Endothelial cell (in vitro differentiated cells): ENCODE results near the gene TMEM79. TPM values are rescaled to one million over a fixed set of nuclear protein-coding genes. Genes with fewer than 3 reads are reported as not detected.

Source experiments
- DNase-seq: peaks from one replicate; pipeline ENCODE4 v3.0.0; 2021; ENCODE audit warnings: low spot score
- H3K27ac Mint-ChIP-seq: one replicate; pipeline ENCODE4 v1.8.0; 2021; ENCODE audit warnings: mixed read lengths, inconsistent platforms; ENCODE audit not compliant: unreplicated experiment
- H3K27me3 Mint-ChIP-seq: one replicate; pipeline ENCODE4 v1.8.0; 2021; ENCODE audit warnings: mild to moderate bottlenecking, moderate library complexity, mixed read lengths, inconsistent platforms; ENCODE audit not compliant: unreplicated experiment
- H3K36me3 Mint-ChIP-seq: one replicate; pipeline ENCODE4 v1.8.0; 2021; ENCODE audit warnings: mild to moderate bottlenecking, low read depth, mixed read lengths, inconsistent platforms; ENCODE audit not compliant: unreplicated experiment
- H3K4me1 Mint-ChIP-seq: one replicate; pipeline ENCODE4 v1.8.0; 2021; ENCODE audit warnings: mild to moderate bottlenecking, mixed read lengths, inconsistent platforms; ENCODE audit not compliant: unreplicated experiment
- H3K4me3 Mint-ChIP-seq: one replicate; pipeline ENCODE4 v1.8.0; 2021; ENCODE audit warnings: mild to moderate bottlenecking, mixed read lengths, inconsistent platforms; ENCODE audit not compliant: unreplicated experiment
- H3K9me3 Mint-ChIP-seq: one replicate; pipeline ENCODE4 v1.8.0; 2021; ENCODE audit warnings: mixed read lengths, inconsistent platforms; ENCODE audit not compliant: unreplicated experiment
- total RNA-seq: library from RNA; stranded (reverse); fragmentation: NEBNext Ultra II Directional; extraction: Animal tissue kit (Norgen Biotek cat#: 25700); gene quantifications from one replicate; pipeline ENCODE4 v1.2.1, GENCODE V29; 2021; ENCODE audit not compliant: unreplicated experiment
- TF ChIP-seq, protein P1 (sequence below): fragments of 200-600 bp; sonication (generic); IDR thresholded peaks from one replicate; pipeline ENCODE4 v1.5.0; 2021; ENCODE audit warnings: antibody characterized with exemption; ENCODE audit not compliant: unreplicated experiment

Gene TMEM79
- total RNA-seq, 1 donor from 2014 or later = 2.9 TPM

DNA sequence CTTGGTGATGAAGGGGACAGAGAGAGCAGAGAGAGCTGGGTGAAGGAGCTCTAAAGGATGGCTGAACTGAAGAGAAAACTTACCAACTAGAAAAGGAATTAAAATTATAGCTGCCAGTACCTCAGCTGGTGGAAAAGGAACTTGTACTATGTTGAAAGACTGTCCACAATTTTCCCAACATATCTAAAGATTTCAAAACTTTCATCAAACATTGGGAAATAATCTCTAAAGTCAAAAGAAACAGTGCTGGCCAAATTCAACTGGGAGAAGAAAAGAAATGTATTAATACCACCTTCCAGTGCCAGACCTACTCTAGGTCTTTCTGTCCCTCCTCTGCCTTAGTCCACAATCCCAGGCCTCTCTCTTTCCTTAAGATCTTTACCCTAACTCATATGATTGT lies 7.6 kb upstream of the TMEM79 start:
- Mint-ChIP-seq H3K27ac (no peak overlapping the region), H3K27me3 (peaks cover 1% of the 10 kb centered on the region), H3K36me3 (peaks cover 51% of the 10 kb centered on the region), H3K9me3 (no peaks in the 10 kb centered on the region), H3K4me1 (peaks cover 6% of the 10 kb centered on the region), H3K4me3 (peak overlapping the region; percentile 42)
- TF ChIP-seq, protein P1, sequence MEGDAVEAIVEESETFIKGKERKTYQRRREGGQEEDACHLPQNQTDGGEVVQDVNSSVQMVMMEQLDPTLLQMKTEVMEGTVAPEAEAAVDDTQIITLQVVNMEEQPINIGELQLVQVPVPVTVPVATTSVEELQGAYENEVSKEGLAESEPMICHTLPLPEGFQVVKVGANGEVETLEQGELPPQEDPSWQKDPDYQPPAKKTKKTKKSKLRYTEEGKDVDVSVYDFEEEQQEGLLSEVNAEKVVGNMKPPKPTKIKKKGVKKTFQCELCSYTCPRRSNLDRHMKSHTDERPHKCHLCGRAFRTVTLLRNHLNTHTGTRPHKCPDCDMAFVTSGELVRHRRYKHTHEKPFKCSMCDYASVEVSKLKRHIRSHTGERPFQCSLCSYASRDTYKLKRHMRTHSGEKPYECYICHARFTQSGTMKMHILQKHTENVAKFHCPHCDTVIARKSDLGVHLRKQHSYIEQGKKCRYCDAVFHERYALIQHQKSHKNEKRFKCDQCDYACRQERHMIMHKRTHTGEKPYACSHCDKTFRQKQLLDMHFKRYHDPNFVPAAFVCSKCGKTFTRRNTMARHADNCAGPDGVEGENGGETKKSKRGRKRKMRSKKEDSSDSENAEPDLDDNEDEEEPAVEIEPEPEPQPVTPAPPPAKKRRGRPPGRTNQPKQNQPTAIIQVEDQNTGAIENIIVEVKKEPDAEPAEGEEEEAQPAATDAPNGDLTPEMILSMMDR = no peak
- DNase-seq = no peak

DNA sequence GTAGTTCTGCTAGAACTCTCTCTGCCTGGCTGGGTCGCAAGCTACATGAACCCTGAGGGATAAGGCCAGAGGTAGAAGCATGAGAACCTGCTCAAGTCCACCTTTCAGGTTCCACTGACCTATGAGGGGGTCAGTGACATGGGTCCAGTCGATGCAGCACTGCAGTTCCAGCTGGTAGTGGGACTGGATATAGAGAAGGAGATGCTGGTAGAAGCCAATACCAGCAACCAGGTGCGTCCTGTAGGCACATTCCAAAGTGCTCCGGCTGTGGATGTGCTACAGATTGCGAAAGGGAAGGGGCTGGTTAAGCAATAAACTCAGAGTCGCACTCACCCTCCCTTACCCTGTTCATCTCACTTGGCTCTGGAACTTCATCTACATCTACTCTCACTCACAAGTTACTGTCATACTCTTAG lies 7.2 kb upstream of the TMEM79 start:
- Mint-ChIP-seq H3K27me3 (peaks cover 1% of the 10 kb centered on the region), H3K36me3 (peaks cover 47% of the 10 kb centered on the region), H3K27ac (no peak overlapping the region), H3K4me1 (peaks cover 9% of the 10 kb centered on the region), H3K4me3 (peak overlapping the region; percentile 42), H3K9me3 (no peaks in the 10 kb centered on the region)
- TF ChIP-seq, protein P1 = no peak
- DNase-seq = no peak

DNA sequence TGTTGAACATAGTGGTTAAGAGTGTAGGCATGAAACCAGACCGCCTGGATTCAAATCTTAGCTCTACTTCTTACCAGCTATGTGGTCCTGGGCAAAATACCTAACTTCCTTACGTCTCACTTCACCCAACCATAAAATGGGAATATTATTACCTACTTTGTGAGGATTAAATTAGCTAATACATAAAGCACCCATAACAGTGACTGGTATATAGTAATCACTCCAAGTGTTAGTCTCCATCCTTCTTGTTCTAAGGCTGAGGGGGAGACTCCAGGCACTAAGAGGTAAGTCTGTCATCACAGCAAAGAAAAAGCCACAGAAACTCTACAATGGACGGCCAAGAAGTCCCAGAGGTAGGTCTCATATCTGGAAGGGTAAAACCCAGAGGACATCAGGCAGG lies 4.3 kb upstream of the TMEM79 start:
- peaks cover 21% of the 10 kb centered on the region for H3K4me1 Mint-ChIP-seq
- H3K27ac Mint-ChIP-seq = no peak overlapping the region
- H3K9me3 Mint-ChIP-seq = no peaks in the 10 kb centered on the region
- H3K36me3 Mint-ChIP-seq = peaks cover 23% of the 10 kb centered on the region
- DNase-seq = no peak
- H3K4me3 Mint-ChIP-seq = no peak overlapping the region
- TF ChIP-seq, protein P1 = no peak
- peaks cover 3% of the 10 kb centered on the region for H3K27me3 Mint-ChIP-seq

DNA sequence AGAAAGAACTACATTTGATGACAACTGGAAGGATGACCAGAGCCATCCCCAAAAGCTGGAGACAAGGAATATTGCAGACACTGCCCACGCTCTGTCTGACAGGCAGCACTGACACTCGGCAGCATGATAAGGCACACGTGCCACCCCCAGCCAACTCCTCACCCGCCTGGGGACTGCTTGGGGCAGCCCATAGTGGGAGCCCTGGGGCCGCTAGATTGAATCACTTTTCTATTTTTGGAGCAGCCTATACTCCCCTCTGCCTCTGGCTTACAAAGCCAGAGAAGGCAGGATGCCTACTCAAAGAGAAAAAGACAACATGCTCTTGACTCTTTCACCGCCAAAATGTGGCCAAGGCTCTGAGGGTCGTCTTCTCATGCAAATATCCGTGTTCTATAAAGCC lies 2.8 kb upstream of the TMEM79 start:
- Mint-ChIP-seq H3K4me1 (peaks cover 21% of the 10 kb centered on the region), H3K36me3 (peaks cover 23% of the 10 kb centered on the region), H3K4me3 (peak overlapping the region; percentile 99), H3K9me3 (no peaks in the 10 kb centered on the region), H3K27ac (no peak overlapping the region), H3K27me3 (peaks cover 4% of the 10 kb centered on the region)
- no peak for DNase-seq
- TF ChIP-seq, protein P1 = no peak

DNA sequence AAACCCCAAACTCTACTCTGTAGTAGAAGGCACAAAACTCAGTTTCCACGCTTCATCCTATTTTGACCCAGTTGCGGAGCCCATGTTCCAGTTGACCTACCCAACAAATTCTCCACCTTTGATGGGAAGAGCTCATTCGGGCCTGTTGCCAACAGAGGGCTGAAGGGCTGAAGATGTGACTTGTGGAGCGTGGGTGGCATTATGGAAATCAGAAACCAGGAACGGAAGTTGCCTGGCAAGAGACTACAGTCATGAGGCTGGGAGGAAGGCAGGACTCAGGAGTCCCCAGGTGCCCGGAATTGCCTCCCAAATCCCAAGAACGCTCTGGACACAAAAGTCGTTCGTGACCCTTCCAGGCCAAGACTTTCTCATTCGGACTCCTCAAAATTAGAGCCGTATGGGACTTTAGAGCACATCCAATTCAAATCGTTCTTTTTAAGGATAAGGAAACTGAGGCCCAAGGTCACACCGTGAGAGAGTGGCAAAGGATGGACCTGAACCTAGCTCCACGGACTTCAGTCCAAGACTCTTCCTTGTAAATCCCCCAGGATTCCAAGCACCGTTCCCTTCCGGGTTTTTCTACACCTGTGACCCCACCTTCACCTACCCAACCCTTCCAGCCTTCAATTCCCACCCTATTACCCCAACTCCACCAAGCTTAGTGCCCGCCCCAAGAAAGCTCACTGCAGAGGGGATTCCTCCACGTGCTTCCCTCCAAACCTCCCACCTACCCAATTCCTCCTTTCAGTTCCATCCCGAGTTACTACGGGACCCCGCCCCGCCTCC lies 2.2 kb upstream of the TMEM79 start:
- Mint-ChIP-seq H3K36me3 (peaks cover 19% of the 10 kb centered on the region), H3K4me3 (peak overlapping the region; percentile 99), H3K9me3 (no peaks in the 10 kb centered on the region), H3K27ac (peak overlapping the region; percentile 92), H3K27me3 (peaks cover 4% of the 10 kb centered on the region), H3K4me1 (peaks cover 21% of the 10 kb centered on the region)
- TF ChIP-seq, protein P1 = no peak
- DNase-seq = no peak
